Mesodermal cell (in vitro differentiated cells): ENCODE data around the gene PPP1R3C.

Experiments used
- H3K27ac ChIP-seq: 2 replicates; pipeline ENCODE4 v1.7.0; 2013; ENCODE audit warnings: mild to moderate bottlenecking, low read depth, low read length, moderate library complexity; ENCODE audit not compliant: severe bottlenecking
- H3K36me3 ChIP-seq: 2 replicates; pipeline ENCODE4 v1.7.1; 2013; ENCODE audit warnings: mild to moderate bottlenecking, low read length, moderate library complexity; ENCODE audit not compliant: control insufficient read depth, insufficient read depth
- H3K4me1 ChIP-seq: one replicate; pipeline ENCODE4 v1.7.1; 2013; ENCODE audit warnings: mild to moderate bottlenecking, low read length; ENCODE audit not compliant: insufficient read depth, control insufficient read depth, poor library complexity, severe bottlenecking
- H3K4me3 ChIP-seq: 2 replicates; pipeline ENCODE4 v1.7.0; 2013; ENCODE audit warnings: low read length, control low read depth, mild to moderate bottlenecking; ENCODE audit not compliant: insufficient read depth, poor library complexity, severe bottlenecking; ENCODE audit errors: extremely low read depth
- H3K9me3 ChIP-seq: 2 replicates; pipeline ENCODE4 v1.7.1; 2013; ENCODE audit warnings: mild to moderate bottlenecking, low read length, moderate library complexity; ENCODE audit not compliant: control insufficient read depth
- WGBS, 2 experiments: methylation state at CpG; one replicate each; pipeline ENCODE4 v1.1.5; 2013; ENCODE audit warnings: missing lambda C conversion rate in 2 of 2; ENCODE audit not compliant: insufficient coverage in 2 of 2; 5-methylcytosine and 5-hydroxymethylcytosine counted together

PPP1R3C gene

GRCh38 chr10:91628383-91628782 lies 4.5 kb downstream of the PPP1R3C start:
- Histone ChIP-seq H3K27ac (no peak overlapping the region), H3K4me3 (no peak overlapping the region), H3K36me3 (no peaks in the 10 kb centered on the region), H3K9me3 (no peaks in the 10 kb centered on the region), H3K4me1 (no peaks in the 10 kb centered on the region)
- WGBS, 2 experiments, result 88 to 100% methylated on average over 1 of the region's 1 CpG

- no peaks in the 10 kb centered on the region for H3K4me1 ChIP-seq
- WGBS, 2 experiments, result 80 to 100% methylated on average over 2 of the region's 7 CpGs
- no peak overlapping the region for H3K27ac ChIP-seq
- no peaks in the 10 kb centered on the region for H3K36me3 ChIP-seq
- no peaks in the 10 kb centered on the region for H3K9me3 ChIP-seq
- no peak overlapping the region for H3K4me3 ChIP-seq
Measured at GRCh38 chr10:91627344-91628102, 5.3 kb downstream of the PPP1R3C start.

- Histone ChIP-seq H3K9me3 (no peaks in the 10 kb centered on the region), H3K4me1 (no peaks in the 10 kb centered on the region), H3K27ac (no peak overlapping the region), H3K4me3 (no peak overlapping the region), H3K36me3 (no peaks in the 10 kb centered on the region)
- WGBS, 2 experiments, result no CpG with 5 or more reads among the region's 2 CpGs
Measured at GRCh38 chr10:91626936-91627335, 5.9 kb downstream of the PPP1R3C start.

GRCh38 chr10:91624633-91625032 lies 8.2 kb downstream of the PPP1R3C start:
- Histone ChIP-seq H3K9me3 (no peaks in the 10 kb centered on the region), H3K4me3 (no peak overlapping the region), H3K36me3 (no peaks in the 10 kb centered on the region), H3K4me1 (no peaks in the 10 kb centered on the region), H3K27ac (no peak overlapping the region)

GRCh38 chr10:91622601-91623000 lies 10.3 kb downstream of the PPP1R3C start:
- H3K9me3 ChIP-seq, result no peaks in the 10 kb centered on the region
- H3K4me3 ChIP-seq, result no peak overlapping the region
- H3K27ac ChIP-seq, result no peak overlapping the region
- WGBS, 2 experiments, result no CpG with 5 or more reads among the region's 1 CpG
- H3K36me3 ChIP-seq, result no peaks in the 10 kb centered on the region
- no peaks in the 10 kb centered on the region for H3K4me1 ChIP-seq

- 80% methylated on average over 1 of the region's 1 CpG; no CpG with 5 or more reads in 1 of the 2 experiments for WGBS, 2 experiments
Measured at GRCh38 chr10:91621483-91622113, 11.3 kb downstream of the PPP1R3C start.

GRCh38 chr10:91617072-91617609 lies 15.7 kb downstream of the PPP1R3C start:
- Histone ChIP-seq H3K36me3 (no peaks in the 10 kb centered on the region), H3K4me3 (no peak overlapping the region), H3K9me3 (no peaks in the 10 kb centered on the region), H3K4me1 (peaks cover 18% of the 10 kb centered on the region), H3K27ac (no peak overlapping the region)
- 94 to 100% methylated on average over 3 to 5 of the region's 7 CpGs for WGBS, 2 experiments

More at GRCh38 chr10:91621483-91622113, 11.3 kb downstream of the PPP1R3C start:
- Histone ChIP-seq H3K4me1 (no peaks in the 10 kb centered on the region), H3K27ac (no peak overlapping the region), H3K36me3 (no peaks in the 10 kb centered on the region), H3K4me3 (no peak overlapping the region), H3K9me3 (no peaks in the 10 kb centered on the region)

GRCh38 chr10:91616137-91616536 lies 16.7 kb downstream of the PPP1R3C start:
- Histone ChIP-seq H3K27ac (no peak overlapping the region), H3K4me3 (no peak overlapping the region), H3K9me3 (no peaks in the 10 kb centered on the region), H3K36me3 (no peaks in the 10 kb centered on the region), H3K4me1 (peaks cover 18% of the 10 kb centered on the region)
- 100% methylated on average over 1 of the region's 1 CpG; no CpG with 5 or more reads in 1 of the 2 experiments for WGBS, 2 experiments

- Histone ChIP-seq H3K36me3 (no peaks in the 10 kb centered on the region), H3K4me3 (no peak overlapping the region), H3K4me1 (peaks cover 26% of the 10 kb centered on the region), H3K27ac (peak overlapping the region; percentile 34), H3K9me3 (no peaks in the 10 kb centered on the region)
- 80 to 100% methylated on average over 1 to 2 of the region's 2 CpGs for WGBS, 2 experiments
Measured at GRCh38 chr10:91614225-91614624, 18.6 kb downstream of the PPP1R3C start.

GRCh38 chr10:91613411-91614187 lies 19.3 kb downstream of the PPP1R3C start:
- 90 to 96% methylated on average over 3 to 4 of the region's 4 CpGs for WGBS, 2 experiments
- Histone ChIP-seq H3K4me3 (no peak overlapping the region), H3K4me1 (peaks cover 31% of the 10 kb centered on the region), H3K9me3 (no peaks in the 10 kb centered on the region), H3K27ac (peak overlapping the region; percentile 74), H3K36me3 (no peaks in the 10 kb centered on the region)
